ENCODE results near the gene TENM3.
"Not testable (repeated sequence)": the region's sequence is repeated elsewhere in the genome, so short reads cannot be mapped to it uniquely, and the experiment has no call there.

The TENM3 gene

GRCh38 chr4:182810103-182810615, 567.0 kb downstream of the TENM3 start:
- H3K4me3 ChIP-seq (ENCODE audit: low read length): no peak overlapping the region
- no peaks in the 10 kb centered on the region for H3K36me3 ChIP-seq (ENCODE audit: insufficient read depth, low read length)
- H3K9me3 ChIP-seq (replicated peaks; ENCODE audit: low read length): peaks cover 4% of the 10 kb centered on the region
- peaks cover 5% of the 10 kb centered on the region for H3K4me1 ChIP-seq (ENCODE audit: control insufficient read depth, insufficient read depth, low read length)
- H3K27me3 ChIP-seq (ENCODE audit: control insufficient read depth, insufficient read depth, low read length): no peaks in the 10 kb centered on the region
- no peak overlapping the region for H3K9ac ChIP-seq (ENCODE audit: low read depth, low read length)
- H3K4me2 ChIP-seq (ENCODE audit: low read length): no peak overlapping the region

GRCh38 chr4:182812916-182813315, 569.7 kb downstream of the TENM3 start:
- Histone ChIP-seq H3K4me1 (ENCODE audit: control insufficient read depth, insufficient read depth, low read length) (no peaks in the 10 kb centered on the region), H3K4me3 (ENCODE audit: low read length) (no peak overlapping the region), H3K4me2 (ENCODE audit: low read length) (no peak overlapping the region), H3K27me3 (ENCODE audit: control insufficient read depth, insufficient read depth, low read length) (no peaks in the 10 kb centered on the region), H3K9ac (ENCODE audit: low read depth, low read length) (no peak overlapping the region), H3K36me3 (ENCODE audit: insufficient read depth, low read length) (no peaks in the 10 kb centered on the region), H3K9me3 (replicated peaks; ENCODE audit: low read length) (peaks cover 4% of the 10 kb centered on the region)

GRCh38 chr4:182814065-182814464, 570.9 kb downstream of the TENM3 start:
- not testable (repeated sequence) for H3K9ac ChIP-seq (ENCODE audit: low read depth, low read length); H3K4me3 ChIP-seq (ENCODE audit: low read length); H3K4me1 ChIP-seq (ENCODE audit: control insufficient read depth, insufficient read depth, low read length); H3K36me3 ChIP-seq (ENCODE audit: insufficient read depth, low read length); H3K27me3 ChIP-seq (ENCODE audit: control insufficient read depth, insufficient read depth, low read length); H3K4me2 ChIP-seq (ENCODE audit: low read length); H3K9me3 ChIP-seq (replicated peaks; ENCODE audit: low read length)

- no peaks in the 10 kb centered on the region for H3K36me3 ChIP-seq (ENCODE audit: insufficient read depth, low read length)
- H3K27me3 ChIP-seq (ENCODE audit: control insufficient read depth, insufficient read depth, low read length): no peaks in the 10 kb centered on the region
- H3K9me3 ChIP-seq (replicated peaks; ENCODE audit: low read length): no peaks in the 10 kb centered on the region
- no peak overlapping the region for H3K4me2 ChIP-seq (ENCODE audit: low read length)
- H3K4me3 ChIP-seq (ENCODE audit: low read length): no peak overlapping the region
- H3K9ac ChIP-seq (ENCODE audit: low read depth, low read length): no peak overlapping the region
- no peaks in the 10 kb centered on the region for H3K4me1 ChIP-seq (ENCODE audit: control insufficient read depth, insufficient read depth, low read length)
Observed at GRCh38 chr4:182818926-182819730, 575.9 kb downstream of the TENM3 start.

- H3K4me1 ChIP-seq (ENCODE audit: control insufficient read depth, insufficient read depth, low read length): no peaks in the 10 kb centered on the region
- H3K9me3 ChIP-seq (replicated peaks; ENCODE audit: low read length): no peaks in the 10 kb centered on the region
- H3K4me2 ChIP-seq (ENCODE audit: low read length): no peak overlapping the region
- H3K36me3 ChIP-seq (ENCODE audit: insufficient read depth, low read length): no peaks in the 10 kb centered on the region
- no peak overlapping the region for H3K9ac ChIP-seq (ENCODE audit: low read depth, low read length)
- no peak overlapping the region for H3K4me3 ChIP-seq (ENCODE audit: low read length)
- no peaks in the 10 kb centered on the region for H3K27me3 ChIP-seq (ENCODE audit: control insufficient read depth, insufficient read depth, low read length)
Observed at GRCh38 chr4:182819751-182820150, 576.5 kb downstream of the TENM3 start.

- Histone ChIP-seq H3K4me2 (ENCODE audit: low read length) (no peak overlapping the region), H3K4me3 (ENCODE audit: low read length) (no peak overlapping the region), H3K4me1 (ENCODE audit: control insufficient read depth, insufficient read depth, low read length) (no peaks in the 10 kb centered on the region), H3K9ac (ENCODE audit: low read depth, low read length) (no peak overlapping the region), H3K9me3 (replicated peaks; ENCODE audit: low read length) (no peaks in the 10 kb centered on the region), H3K36me3 (ENCODE audit: insufficient read depth, low read length) (no peaks in the 10 kb centered on the region), H3K27me3 (ENCODE audit: control insufficient read depth, insufficient read depth, low read length) (no peaks in the 10 kb centered on the region)
Observed at GRCh38 chr4:182822554-182822953, 579.4 kb downstream of the TENM3 start.

GRCh38 chr4:182823576-182823975, 580.4 kb downstream of the TENM3 start:
- no peak overlapping the region for H3K4me2 ChIP-seq (ENCODE audit: low read length)
- no peak overlapping the region for H3K4me3 ChIP-seq (ENCODE audit: low read length)
- no peaks in the 10 kb centered on the region for H3K9me3 ChIP-seq (replicated peaks; ENCODE audit: low read length)
- H3K9ac ChIP-seq (ENCODE audit: low read depth, low read length): no peak overlapping the region
- H3K27me3 ChIP-seq (ENCODE audit: control insufficient read depth, insufficient read depth, low read length): peaks cover 10% of the 10 kb centered on the region
- no peaks in the 10 kb centered on the region for H3K4me1 ChIP-seq (ENCODE audit: control insufficient read depth, insufficient read depth, low read length)
- H3K36me3 ChIP-seq (ENCODE audit: insufficient read depth, low read length): no peaks in the 10 kb centered on the region

GRCh38 chr4:182825003-182825402, 581.8 kb downstream of the TENM3 start:
- Histone ChIP-seq H3K9ac (ENCODE audit: low read depth, low read length) (no peak overlapping the region), H3K9me3 (replicated peaks; ENCODE audit: low read length) (no peaks in the 10 kb centered on the region), H3K4me1 (ENCODE audit: control insufficient read depth, insufficient read depth, low read length) (no peaks in the 10 kb centered on the region), H3K27me3 (ENCODE audit: control insufficient read depth, insufficient read depth, low read length) (peaks cover 21% of the 10 kb centered on the region), H3K4me3 (ENCODE audit: low read length) (no peak overlapping the region), H3K36me3 (ENCODE audit: insufficient read depth, low read length) (no peaks in the 10 kb centered on the region), H3K4me2 (ENCODE audit: low read length) (no peak overlapping the region)

GRCh38 chr4:182825786-182826185, 582.6 kb downstream of the TENM3 start:
- H3K9ac ChIP-seq (ENCODE audit: low read depth, low read length): no peak overlapping the region
- no peaks in the 10 kb centered on the region for H3K4me1 ChIP-seq (ENCODE audit: control insufficient read depth, insufficient read depth, low read length)
- H3K9me3 ChIP-seq (replicated peaks; ENCODE audit: low read length): no peaks in the 10 kb centered on the region
- no peak overlapping the region for H3K4me3 ChIP-seq (ENCODE audit: low read length)
- H3K4me2 ChIP-seq (ENCODE audit: low read length): no peak overlapping the region
- H3K27me3 ChIP-seq (ENCODE audit: control insufficient read depth, insufficient read depth, low read length): peaks cover 27% of the 10 kb centered on the region
- H3K36me3 ChIP-seq (ENCODE audit: insufficient read depth, low read length): no peaks in the 10 kb centered on the region

GRCh38 chr4:182826391-182826790, 583.2 kb downstream of the TENM3 start:
- Histone ChIP-seq H3K36me3 (ENCODE audit: insufficient read depth, low read length) (no peaks in the 10 kb centered on the region), H3K4me1 (ENCODE audit: control insufficient read depth, insufficient read depth, low read length) (no peaks in the 10 kb centered on the region), H3K9me3 (replicated peaks; ENCODE audit: low read length) (no peaks in the 10 kb centered on the region), H3K4me2 (ENCODE audit: low read length) (no peak overlapping the region), H3K4me3 (ENCODE audit: low read length) (no peak overlapping the region), H3K27me3 (ENCODE audit: control insufficient read depth, insufficient read depth, low read length) (peaks cover 33% of the 10 kb centered on the region), H3K9ac (ENCODE audit: low read depth, low read length) (no peak overlapping the region)

- Histone ChIP-seq H3K9me3 (replicated peaks; ENCODE audit: low read length) (no peaks in the 10 kb centered on the region), H3K9ac (ENCODE audit: low read depth, low read length) (no peak overlapping the region), H3K4me3 (ENCODE audit: low read length) (no peak overlapping the region), H3K4me2 (ENCODE audit: low read length) (no peak overlapping the region), H3K27me3 (ENCODE audit: control insufficient read depth, insufficient read depth, low read length) (peaks cover 34% of the 10 kb centered on the region), H3K36me3 (ENCODE audit: insufficient read depth, low read length) (no peaks in the 10 kb centered on the region), H3K4me1 (ENCODE audit: control insufficient read depth, insufficient read depth, low read length) (no peaks in the 10 kb centered on the region)
Observed at GRCh38 chr4:182827166-182827565, 584.0 kb downstream of the TENM3 start.

GRCh38 chr4:182827954-182828353, 584.8 kb downstream of the TENM3 start:
- no peak overlapping the region for H3K4me2 ChIP-seq (ENCODE audit: low read length)
- H3K4me1 ChIP-seq (ENCODE audit: control insufficient read depth, insufficient read depth, low read length): no peaks in the 10 kb centered on the region

More at GRCh38 chr4:182827954-182828353, 584.8 kb downstream of the TENM3 start:
- no peaks in the 10 kb centered on the region for H3K9me3 ChIP-seq (replicated peaks; ENCODE audit: low read length)
- H3K9ac ChIP-seq (ENCODE audit: low read depth, low read length): no peak overlapping the region
- H3K4me3 ChIP-seq (ENCODE audit: low read length): no peak overlapping the region
- H3K36me3 ChIP-seq (ENCODE audit: insufficient read depth, low read length): no peaks in the 10 kb centered on the region
- peaks cover 39% of the 10 kb centered on the region for H3K27me3 ChIP-seq (ENCODE audit: control insufficient read depth, insufficient read depth, low read length)

All from skeletal muscle satellite cell (primary cell).